ENCODE data around the gene TTC34.

DNA sequence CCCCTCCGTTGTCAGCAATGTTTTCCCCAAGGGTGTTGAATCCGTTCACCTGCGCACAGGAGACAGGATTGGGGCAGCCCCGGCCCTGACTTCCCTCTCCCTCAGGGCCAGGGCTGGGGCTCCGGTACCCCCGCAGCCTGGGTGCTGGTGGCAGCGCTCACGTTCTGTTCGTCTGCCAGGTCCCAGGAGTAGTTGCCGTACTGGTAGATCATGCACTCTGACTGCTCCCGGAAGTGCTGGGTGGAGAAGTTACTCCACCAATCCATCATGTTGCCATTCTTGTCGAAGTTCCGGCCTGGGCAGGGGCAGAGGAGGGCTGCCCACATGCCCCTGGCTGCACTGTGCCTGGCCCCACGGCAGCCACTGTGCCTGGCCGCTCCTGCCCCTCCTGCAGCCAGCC lies 208.8 kb downstream of the TTC34 start:
- TF ChIP-seq POLR2A (IDR thresholded peaks at IDR 0.05; ENCODE audit: low read depth, low read length) (no peak), TAF1 (IDR thresholded peaks at IDR 0.05; ENCODE audit: borderline replicate concordance, low read depth, low read length) (no peak), POLR2AphosphoS5 (IDR thresholded peaks at IDR 0.05; ENCODE audit: low read depth, low read length) (no peak)

Data from GM12892 (cell line).